Nephron progenitor cell (in vitro differentiated cells): ENCODE results near the gene FDX1.

Experiments
- DNase-seq: peaks from one replicate; pipeline ENCODE4 v3.0.0; 2021
- H3K27ac Mint-ChIP-seq: 2 replicates; pipeline ENCODE4 v1.8.0; 2021; ENCODE audit warnings: mild to moderate bottlenecking, moderate library complexity, mixed read lengths
- H3K27me3 Mint-ChIP-seq: 2 replicates; pipeline ENCODE4 v1.8.0; 2021; ENCODE audit warnings: mild to moderate bottlenecking, low read depth, mixed read lengths; ENCODE audit not compliant: poor library complexity
- H3K36me3 Mint-ChIP-seq: 2 replicates; pipeline ENCODE4 v1.8.0; 2021; ENCODE audit warnings: low read depth, mixed read lengths
- H3K4me1 Mint-ChIP-seq: 2 replicates; pipeline ENCODE4 v1.8.0; 2021; ENCODE audit warnings: mixed read lengths
- H3K4me3 Mint-ChIP-seq: 2 replicates; pipeline ENCODE4 v1.8.0; 2021; ENCODE audit warnings: mild to moderate bottlenecking, moderate library complexity, mixed read lengths
- H3K9me3 Mint-ChIP-seq: 2 replicates; pipeline ENCODE4 v1.8.0; 2021; ENCODE audit warnings: mild to moderate bottlenecking, moderate library complexity, mixed read lengths
- TF ChIP-seq, protein P1 (sequence below): fragments of 200-600 bp; sonication (generic); IDR thresholded peaks from 2 replicates; pipeline ENCODE4 v1.5.0; 2021; ENCODE audit warnings: antibody characterized with exemption

FDX1 gene

DNA sequence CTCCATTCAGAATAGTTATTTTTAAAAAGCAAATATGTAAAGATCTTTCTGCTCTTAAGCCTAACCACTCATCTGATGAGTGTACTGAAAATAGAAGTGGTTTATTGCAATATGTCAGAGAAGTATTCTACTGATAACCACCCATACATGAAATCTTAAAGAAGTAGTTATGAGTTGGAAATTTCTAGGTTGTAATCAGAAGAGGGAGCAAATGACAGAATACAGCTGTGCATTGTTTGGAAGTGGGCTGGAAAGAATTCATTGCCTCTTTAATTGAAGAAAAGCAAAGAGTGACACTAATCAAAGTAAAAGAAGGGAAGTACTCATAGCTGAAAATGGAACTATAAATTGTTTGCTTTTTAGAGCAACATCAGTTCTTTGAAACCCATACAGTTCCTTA is 39.4 kb downstream of the FDX1 start:
- TF ChIP-seq, protein P1, sequence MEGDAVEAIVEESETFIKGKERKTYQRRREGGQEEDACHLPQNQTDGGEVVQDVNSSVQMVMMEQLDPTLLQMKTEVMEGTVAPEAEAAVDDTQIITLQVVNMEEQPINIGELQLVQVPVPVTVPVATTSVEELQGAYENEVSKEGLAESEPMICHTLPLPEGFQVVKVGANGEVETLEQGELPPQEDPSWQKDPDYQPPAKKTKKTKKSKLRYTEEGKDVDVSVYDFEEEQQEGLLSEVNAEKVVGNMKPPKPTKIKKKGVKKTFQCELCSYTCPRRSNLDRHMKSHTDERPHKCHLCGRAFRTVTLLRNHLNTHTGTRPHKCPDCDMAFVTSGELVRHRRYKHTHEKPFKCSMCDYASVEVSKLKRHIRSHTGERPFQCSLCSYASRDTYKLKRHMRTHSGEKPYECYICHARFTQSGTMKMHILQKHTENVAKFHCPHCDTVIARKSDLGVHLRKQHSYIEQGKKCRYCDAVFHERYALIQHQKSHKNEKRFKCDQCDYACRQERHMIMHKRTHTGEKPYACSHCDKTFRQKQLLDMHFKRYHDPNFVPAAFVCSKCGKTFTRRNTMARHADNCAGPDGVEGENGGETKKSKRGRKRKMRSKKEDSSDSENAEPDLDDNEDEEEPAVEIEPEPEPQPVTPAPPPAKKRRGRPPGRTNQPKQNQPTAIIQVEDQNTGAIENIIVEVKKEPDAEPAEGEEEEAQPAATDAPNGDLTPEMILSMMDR, result no peak
- Mint-ChIP-seq H3K4me3 (no peak overlapping the region), H3K27me3 (no peaks in the 10 kb centered on the region), H3K36me3 (no peaks in the 10 kb centered on the region), H3K4me1 (no peaks in the 10 kb centered on the region), H3K27ac (no peak overlapping the region), H3K9me3 (no peaks in the 10 kb centered on the region)
- no peak for DNase-seq

DNA sequence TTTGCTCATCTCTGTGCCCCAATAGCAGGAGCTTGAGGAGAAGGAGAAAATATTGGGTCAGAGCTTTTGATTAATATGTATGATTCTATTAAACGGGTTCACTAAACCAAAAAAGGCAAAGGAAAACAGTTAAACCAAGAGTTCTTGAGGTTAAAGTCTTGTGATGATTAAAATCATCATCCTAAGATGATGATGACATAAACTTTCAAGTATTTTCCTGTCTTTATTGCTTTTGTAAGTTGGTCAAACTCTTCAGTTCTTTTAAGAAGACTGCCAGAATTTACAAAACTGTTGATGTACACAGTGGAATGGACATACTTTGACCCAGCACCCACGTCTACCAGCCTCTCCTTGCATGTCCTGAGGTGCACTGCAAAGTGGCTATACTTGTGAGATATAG is 41.0 kb downstream of the FDX1 start:
- Mint-ChIP-seq H3K36me3 (no peaks in the 10 kb centered on the region), H3K9me3 (no peaks in the 10 kb centered on the region), H3K4me3 (no peak overlapping the region), H3K4me1 (no peaks in the 10 kb centered on the region), H3K27me3 (no peaks in the 10 kb centered on the region), H3K27ac (no peak overlapping the region)
- TF ChIP-seq, protein P1, result no peak
- no peak for DNase-seq

DNA sequence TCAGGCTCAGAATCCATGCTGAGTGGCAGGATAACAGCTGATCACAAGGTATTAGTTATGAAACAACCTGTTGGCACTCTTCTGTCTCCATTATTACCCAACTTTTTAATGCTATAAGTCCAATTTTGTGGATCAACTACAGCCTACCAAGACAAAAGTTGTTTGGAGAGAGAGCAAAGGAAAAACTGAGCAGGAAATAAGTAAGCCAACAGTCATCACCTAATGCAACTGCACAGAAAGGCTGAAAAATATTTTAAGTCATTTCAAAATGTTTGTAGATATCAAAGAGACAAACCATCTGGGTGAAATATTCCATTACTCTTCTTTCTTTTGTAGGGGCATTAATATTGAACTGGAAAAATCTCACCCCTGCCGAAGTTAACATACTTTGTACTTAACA is 41.6 kb downstream of the FDX1 start:
- TF ChIP-seq, protein P1, result no peak
- Mint-ChIP-seq H3K9me3 (no peaks in the 10 kb centered on the region), H3K27me3 (no peaks in the 10 kb centered on the region), H3K36me3 (no peaks in the 10 kb centered on the region), H3K4me1 (no peaks in the 10 kb centered on the region), H3K4me3 (no peak overlapping the region), H3K27ac (no peak overlapping the region)
- DNase-seq, result no peak

DNA sequence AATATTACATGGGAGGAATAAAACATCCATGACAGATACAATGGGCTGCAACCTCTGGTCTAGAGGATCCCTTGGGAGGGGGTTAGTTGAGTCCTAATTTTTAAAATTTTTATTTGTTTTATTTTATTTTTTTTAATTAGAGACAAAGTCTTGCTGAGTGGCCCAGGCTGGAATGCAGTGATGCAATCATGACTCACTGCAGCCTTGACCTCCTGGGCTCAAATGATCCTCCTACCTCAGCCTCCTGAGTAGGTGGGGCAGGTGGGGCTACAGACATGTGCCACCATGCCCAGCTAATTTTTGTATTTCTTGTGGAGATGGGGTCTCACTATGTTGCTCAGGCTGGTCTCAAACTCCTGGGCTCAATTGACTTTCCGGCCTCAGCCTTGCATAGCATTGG is 43.1 kb downstream of the FDX1 start:
- H3K4me1 Mint-ChIP-seq, result no peaks in the 10 kb centered on the region
- no peak overlapping the region for H3K27ac Mint-ChIP-seq
- no peaks in the 10 kb centered on the region for H3K27me3 Mint-ChIP-seq
- no peak for DNase-seq
- no peak overlapping the region for H3K4me3 Mint-ChIP-seq
- H3K36me3 Mint-ChIP-seq, result no peaks in the 10 kb centered on the region
- no peaks in the 10 kb centered on the region for H3K9me3 Mint-ChIP-seq
- TF ChIP-seq, protein P1, result no peak

DNA sequence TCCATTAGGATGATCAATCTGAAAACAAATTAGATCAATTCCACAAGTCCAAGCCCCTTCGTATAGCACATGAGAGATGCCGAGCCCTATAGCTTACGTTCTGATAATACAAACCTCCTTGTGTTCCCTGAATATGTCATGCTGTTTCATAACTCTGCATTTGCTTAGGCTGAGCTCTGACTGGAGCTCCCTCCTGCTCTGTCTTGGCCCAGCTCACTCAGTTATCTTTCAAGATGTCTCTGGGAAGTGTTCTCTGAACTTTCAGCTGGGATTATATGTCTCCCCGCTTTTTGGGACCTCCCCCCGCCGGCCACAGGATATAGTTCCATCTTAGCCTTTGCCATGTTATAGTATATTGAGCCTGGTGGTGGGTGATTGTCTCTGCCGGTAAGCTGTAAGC is 44.0 kb downstream of the FDX1 start:
- no peak overlapping the region for H3K27ac Mint-ChIP-seq
- no peaks in the 10 kb centered on the region for H3K27me3 Mint-ChIP-seq
- H3K4me3 Mint-ChIP-seq, result no peak overlapping the region
- no peak for DNase-seq
- TF ChIP-seq, protein P1, result no peak
- H3K4me1 Mint-ChIP-seq, result no peaks in the 10 kb centered on the region
- H3K9me3 Mint-ChIP-seq, result no peaks in the 10 kb centered on the region
- H3K36me3 Mint-ChIP-seq, result no peaks in the 10 kb centered on the region

DNA sequence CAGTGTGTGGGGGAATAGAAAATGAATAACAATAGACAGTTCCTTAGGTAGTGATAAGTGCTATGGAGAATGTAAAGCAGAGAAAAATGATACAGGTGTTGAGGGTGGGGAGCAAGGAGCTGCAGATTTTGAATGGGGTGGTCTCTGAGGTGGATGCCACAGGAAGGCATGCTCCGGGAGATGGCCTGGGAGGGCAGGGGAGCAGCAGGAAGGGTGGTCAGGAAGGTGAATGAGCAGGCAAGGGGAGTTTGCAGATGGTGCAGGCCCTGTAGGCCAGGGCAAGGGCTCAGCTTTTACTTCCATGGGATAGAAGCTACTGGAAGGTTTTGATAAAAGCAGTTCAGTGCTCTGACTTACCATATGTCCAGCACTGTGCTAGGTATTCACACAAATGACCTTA is 44.8 kb downstream of the FDX1 start:
- DNase-seq, result no peak
- TF ChIP-seq, protein P1, result no peak
- no peaks in the 10 kb centered on the region for H3K4me1 Mint-ChIP-seq
- H3K9me3 Mint-ChIP-seq, result no peaks in the 10 kb centered on the region
- H3K36me3 Mint-ChIP-seq, result no peaks in the 10 kb centered on the region
- no peaks in the 10 kb centered on the region for H3K27me3 Mint-ChIP-seq
- no peak overlapping the region for H3K4me3 Mint-ChIP-seq
- H3K27ac Mint-ChIP-seq, result no peak overlapping the region
